ENCODE results near the gene TWSG1.
"Not testable (repeated sequence)": the region's sequence is repeated elsewhere in the genome, so short reads cannot be mapped to it uniquely, and the experiment has no call there.

TWSG1 gene

DNA sequence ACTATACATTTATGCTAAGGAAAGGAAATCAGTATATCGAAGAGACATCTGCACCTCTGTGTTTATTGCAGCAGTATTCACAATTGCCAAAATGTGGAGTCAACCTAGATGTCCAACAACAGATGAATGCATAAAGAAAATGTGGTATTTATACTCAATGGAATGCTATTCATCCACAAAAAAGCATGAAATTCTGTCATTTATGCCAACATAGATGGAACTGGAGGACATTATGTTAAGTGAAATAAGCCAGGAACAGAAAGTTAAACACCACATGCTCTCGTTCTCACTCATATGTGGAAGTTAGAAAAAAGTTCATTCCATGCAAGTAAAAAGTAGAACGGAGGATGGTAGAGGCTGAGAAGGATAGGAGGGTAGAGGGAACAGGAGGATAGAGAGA lies 59.5 kb downstream of the TWSG1 start:
- DNase-seq, result no peak

DNA sequence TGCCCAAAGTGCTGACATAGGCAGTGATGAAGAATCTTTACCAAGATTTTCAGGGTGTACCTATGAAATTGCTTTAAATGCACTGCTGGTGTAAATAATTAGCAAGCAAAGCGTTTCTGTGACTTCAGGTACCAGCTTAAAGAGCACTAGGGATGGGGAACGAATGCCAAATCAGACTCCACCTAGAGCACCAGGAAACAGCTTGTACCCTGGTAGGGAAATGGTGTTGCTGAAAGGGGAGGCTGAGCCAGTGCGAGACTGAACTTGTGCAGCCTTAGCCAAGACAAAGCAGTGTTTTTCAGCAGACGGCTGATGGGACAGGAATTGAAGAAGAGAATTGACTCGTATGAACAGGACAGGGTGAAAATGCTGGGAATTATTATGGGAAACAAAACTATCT lies 65.6 kb downstream of the TWSG1 start:
- no peak for DNase-seq

DNA sequence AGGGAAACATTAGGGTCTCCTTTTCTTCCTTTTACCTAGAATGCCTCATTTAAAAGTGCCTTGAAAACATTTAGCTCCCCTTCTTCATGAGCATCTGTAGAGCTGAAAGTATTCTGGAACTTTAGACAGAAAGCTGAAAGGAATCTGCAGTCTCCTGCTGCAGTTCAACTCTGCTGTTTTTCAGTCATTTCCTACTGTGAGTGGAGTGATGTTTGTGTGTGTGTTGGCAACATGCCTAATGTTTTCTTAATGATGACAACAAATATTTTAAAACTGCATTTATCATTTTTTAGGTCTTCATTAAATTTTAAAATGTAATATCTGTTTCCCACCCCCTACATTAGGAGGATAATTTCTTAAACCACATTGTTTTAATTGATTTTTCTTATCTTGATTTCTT lies 66.6 kb downstream of the TWSG1 start:
- DNase-seq, result no peak

DNA sequence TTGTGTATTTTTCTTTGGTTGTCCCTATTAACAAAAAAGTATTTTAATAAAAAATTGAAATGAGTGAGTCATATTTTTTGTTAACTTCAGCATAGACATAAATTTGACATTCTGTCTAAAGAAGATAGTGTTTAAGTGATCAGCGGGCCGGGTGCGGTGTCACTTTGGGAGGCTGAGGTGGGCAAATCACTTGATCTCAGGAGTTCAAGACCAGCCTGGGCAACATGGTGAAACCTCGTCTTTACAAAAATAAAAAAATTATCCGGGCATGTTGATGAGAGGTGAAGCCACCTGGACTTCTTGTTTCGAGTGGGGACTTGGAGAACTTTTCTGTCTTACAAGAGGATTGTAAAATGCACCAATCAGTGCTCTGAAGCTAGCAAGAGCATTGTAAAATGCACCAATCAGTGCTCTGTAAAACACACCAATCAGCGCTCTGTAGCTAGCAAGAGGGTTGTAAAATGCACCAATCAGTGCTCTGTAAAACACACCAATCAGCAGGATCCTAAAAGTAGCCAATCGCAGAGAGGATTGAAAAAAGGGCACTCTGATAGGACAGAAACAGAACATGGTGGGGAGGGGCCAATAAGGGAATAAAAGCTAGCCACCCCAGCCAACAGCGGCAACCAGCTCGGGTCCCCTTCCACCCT lies 67.9 kb downstream of the TWSG1 start:
- not testable (repeated sequence) for DNase-seq

DNA sequence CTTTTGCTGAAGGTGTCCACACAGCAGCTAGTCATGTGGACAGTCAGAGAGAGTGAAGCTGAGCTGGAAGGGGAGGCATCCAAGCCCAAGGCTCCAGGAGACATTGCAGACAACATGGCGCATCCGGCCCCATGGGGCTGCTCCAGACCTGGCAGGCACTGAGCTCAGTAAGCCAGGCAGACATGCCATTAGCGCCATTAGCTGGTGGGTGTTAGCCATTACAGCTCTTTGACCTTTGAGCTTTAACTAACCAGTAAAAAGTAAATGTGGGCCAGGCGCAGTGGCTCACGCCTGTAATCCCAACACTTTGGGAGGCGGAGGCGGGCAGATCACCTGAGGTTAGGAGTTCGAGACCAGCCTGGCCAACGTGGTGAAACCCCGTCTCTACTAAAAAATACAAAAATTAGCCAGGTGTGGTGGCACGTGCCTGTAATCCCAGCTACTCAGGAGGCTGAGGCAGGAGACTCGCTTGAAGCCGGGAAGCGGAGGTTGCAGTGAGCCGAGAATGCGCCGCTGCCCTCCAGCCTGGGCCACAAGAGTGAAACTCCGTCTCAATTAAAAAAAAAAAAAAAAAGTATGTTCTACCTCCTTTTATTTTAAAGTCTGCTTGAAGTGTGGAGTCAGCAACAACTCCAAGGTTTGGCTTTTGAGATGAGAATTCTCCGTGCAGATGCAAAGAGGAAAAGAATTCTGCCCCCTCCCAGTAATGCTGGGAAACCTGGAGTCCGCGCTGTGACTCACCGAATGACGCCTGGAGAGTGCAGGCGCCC lies 69.4 kb downstream of the TWSG1 start:
- DNase-seq, result peak; percentile 14

DNA sequence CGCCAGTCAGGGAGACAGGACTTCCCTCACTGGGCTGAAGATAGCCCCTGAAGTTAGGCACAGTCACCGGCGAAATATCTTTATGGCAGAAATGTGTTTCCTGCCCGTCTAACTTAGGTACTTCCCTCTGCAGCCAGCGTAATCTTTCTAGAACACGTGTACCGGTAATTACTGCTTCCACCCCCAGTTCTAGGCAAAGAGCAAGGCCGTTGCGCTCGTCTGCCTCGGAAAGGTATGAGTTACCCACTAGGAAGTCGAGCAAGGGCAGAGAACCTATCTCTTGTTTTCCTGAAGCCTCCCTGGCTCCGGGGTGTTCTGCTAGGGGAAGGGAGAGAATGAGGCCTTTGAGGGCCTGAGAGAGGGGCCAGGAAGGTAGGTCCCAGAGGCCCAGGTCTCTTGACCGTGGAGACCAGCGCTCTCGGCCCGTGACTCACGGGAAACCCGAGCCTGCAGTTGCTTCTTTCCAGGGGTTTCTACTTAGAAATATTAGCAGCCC lies 70.0 kb downstream of the TWSG1 start:
- DNase-seq, result peak; percentile 21

DNA sequence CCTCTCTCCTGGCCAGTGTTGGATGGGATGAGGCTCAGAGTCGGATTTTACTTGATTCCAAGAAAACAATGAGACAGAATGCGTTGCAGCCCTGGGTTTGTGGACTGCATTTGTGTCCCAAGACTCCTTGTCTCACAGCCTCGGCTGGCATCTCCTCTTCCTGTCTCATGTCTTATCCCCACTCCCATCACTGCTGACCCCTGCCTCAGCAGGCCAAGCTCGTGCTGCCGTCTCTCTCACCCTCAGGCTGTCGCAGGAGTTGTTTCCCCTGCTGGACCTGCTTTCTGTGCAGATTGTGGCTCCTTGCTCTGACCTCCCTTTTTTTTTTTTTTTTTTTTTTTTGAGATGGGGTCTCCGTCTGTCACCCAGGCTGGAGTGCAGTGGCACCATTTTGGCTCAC lies 70.6 kb downstream of the TWSG1 start:
- DNase-seq, result no peak

DNA sequence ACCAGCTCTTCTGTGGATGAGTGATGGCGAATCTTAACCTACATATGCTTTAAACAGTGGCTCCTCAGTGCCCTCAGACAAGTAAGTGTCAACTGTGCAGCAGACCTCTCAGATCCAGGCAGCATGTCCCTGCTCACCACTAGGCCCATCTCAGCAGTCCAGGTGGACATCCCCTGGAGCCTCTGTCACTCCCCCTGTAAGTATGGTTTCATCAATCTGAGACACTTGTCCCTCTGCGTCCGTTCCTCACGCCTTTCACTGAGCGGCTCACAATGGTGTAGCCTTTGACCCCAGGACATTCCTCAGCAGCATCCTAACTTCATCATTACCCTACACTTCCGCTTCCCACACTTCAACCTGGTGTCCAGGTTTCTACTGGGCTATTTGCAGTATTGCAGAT lies 71.4 kb downstream of the TWSG1 start:
- no peak for DNase-seq

DNA sequence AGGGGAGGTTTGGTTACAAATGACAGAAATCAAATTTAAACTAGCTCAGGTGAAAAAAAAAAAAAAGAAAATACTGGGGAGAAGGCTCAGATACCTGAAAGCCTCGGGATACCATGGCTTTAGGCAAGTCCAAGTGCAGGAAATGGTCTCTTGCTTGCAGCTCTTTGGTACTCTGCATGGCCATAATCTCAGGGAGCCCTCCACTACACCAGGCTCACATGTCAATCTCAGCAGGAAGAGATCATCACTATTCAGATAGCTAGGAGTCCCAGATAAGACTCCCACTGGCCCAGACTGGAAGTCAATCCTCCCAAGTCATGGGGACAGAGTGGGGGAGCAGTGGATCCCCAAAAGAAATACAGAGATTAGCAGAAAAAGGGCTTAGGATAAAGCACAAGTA lies 75.9 kb downstream of the TWSG1 start:
- DNase-seq, result no peak

DNA sequence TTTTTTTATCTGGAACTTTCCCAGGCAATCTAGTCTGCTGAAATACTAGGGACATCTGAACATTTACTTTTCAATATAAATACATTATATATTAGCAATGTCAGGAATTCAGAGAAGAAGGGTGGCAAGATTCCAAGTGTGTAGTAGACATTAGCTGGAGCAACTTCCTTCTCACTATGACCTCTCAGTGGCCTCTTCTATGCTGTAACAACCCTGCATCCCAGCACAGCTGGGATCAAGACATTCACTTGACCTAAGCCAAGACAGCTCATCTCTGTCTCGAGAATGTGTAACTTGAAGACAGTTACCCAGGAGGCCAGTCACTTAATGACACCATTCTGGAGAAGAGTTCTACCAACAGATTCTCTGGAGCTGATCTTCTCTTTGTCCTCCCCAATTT lies 79.0 kb downstream of the TWSG1 start:
- no peak for DNase-seq

DNA sequence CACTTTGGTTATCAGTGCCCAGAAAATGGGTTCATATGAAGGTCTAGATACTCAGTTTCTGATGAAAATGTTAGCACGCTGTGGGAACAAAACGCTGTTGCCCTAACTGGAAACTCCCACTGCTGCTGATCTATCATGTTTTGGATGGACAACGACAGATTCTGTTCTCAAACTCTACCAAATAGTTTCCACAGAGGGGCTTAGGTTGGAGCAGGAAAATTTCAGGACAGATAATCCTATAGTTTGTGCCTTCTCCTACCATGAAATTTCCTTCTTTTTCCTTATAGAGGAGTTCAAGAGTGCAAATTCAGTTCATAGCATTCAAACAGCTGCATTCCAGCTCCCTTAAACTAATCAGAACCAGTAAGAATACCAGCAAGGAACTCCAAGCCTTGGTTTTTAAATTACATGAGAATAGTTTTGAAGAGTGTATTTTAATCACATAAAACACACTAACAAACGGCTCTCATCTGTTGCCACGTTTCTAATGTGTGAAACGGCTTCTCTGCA lies 82.0 kb downstream of the TWSG1 start:
- no peak for DNase-seq

DNA sequence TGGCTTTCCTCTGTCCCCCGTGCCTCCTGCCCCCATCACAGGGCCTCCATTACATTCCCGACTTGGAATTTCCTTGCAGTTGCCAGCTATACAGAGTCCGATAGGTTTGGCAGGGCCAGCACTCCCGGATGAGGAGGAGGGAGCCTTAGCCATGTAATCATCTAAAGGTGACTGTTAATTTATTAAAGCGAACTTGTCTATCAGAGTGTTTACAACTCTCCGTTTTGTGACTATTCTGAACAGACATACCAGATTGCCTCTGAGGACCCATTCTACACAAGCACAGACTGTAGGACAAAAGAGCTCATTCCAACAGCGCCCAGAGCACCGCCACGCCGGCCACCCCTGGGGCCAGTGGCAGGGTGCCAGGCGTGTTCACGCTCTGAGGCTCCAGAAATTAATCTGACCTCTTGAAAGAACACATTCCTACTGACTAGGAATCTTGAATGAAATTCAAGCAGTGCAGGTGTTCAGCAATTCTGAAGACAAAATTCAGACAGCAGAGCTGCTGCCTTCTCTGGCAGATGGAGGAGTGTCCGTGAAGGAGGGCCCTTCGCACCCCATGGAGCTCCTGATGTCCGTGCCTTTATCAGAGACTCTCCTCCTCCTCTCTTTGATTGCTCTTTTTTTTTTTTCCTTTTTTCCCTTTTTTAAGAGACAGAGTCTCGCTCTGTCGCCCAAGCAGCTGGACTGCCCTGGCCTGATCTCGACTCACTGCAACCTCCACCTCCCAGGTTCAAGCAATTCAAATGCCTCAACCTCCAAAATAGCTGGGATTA lies 82.7 kb downstream of the TWSG1 start:
- no peak for DNase-seq

DNA sequence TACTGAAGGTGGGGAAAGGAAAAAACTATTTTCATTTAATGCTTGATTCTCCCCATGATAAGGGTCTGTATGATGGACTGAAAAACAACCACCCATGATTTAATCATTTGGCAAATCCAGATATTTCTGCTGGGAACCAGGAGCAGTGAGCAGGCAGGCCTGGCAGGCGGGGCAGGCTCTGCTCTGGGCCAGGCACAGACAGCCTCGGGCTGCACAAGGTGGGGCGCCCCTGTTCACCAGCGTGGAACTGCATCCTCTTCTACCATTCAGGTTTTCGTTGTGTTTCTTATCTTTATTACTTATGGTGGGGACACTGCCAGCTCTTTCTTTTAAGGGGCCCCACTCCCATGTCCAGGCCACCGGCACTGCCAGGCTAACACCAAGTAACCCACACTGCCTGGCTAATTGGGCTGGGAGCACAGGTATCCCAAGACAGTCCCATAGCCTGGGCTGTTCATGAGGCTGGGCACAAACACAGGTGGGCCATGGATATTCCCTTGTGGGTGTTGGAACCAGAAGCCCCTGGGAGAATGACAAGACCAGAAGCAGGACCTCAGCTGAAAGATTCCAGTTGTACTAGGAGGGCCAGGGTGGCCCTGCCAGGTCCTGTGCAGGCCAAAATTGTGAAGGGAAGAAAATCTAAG lies 83.6 kb downstream of the TWSG1 start:
- no peak for DNase-seq

DNA sequence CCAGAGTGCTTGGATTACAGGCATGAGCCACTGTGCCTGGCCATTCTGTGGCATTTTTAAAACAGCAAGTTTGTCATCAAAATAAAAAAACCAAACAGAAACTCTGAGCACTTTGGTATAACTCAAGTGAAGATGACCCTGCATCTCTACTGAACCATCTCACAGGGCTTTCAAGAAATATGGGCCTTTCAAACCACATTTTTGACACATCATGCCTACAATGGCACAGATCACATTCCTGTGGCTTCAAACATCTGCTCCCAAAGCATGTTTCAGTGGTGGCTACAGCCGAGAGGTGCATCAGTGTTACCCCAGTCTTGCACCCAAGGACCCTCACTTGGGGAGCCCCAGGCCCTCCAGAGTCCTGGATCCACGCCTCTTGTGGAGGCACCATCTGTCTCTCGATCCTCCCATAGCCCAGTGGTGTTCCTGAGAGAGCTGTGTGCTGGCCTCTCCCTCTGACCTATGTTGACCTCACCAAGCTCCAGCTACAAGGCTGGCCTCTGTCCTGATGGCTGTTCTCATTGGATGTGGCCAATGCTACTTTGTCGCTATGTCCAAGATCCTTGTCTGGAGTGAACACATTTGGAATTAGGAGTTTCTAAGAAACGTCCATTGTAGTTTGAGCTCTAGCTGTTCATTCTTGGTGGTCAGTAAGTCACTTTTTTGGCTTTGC lies 85.5 kb downstream of the TWSG1 start:
- DNase-seq, result no peak

DNA sequence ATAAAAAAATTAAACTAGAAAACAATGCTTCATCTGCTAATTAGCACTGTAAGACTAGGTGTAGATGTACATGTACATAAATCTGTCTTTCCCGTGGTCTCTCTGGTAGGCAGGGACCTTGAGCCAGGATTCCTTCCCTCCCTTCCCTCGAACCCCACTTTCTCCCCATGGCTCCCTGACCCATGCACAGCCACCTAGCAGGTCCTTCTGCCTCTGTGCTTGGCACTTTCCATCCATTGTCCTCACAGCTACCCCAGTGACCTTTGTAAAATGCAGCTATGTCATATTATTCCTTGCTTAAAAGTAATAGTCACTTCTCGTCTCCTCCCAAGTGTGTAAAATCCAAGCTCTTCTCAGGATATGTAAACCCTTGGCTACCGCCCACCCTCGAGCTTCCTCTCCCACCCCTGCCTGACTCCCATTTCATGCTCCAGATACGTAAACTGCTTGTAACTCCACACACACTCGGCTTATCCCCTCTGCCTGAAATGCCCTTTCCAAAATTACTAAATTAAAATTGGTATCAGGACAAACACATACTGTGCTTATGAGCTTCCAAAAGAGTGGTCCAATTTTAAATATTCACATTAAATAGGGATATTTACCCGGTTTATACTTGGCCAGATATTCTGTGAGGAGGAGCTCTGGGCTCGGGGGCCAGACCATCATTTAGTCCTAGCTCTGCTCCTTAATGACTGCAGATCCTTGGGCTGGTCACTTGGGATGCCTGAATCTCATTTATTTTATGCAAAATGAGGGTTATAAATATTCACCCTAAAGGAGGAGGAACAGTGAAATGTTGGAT lies 86.7 kb downstream of the TWSG1 start:
- no peak for DNase-seq

DNA sequence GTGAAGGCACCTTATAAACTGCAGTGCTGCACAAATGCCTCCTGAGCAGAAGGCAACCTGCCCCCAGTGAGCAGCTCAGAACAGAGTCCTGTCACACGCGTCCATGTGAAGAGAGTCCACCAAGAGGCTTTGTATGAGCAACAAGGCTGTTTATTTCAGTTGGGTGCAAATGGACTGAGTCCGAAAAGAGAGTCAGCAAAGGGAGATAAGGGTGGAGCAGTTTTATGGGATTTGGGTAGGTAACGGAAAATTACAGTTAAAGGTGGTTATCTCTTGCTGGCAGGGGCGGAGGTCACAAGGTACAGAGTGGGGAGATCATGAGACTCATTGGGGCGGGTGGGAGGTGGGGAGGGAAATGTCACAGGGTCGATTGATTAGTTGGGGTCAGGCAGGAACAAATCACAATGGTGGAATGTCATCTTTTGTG lies 87.3 kb downstream of the TWSG1 start:
- DNase-seq, result no peak

DNA sequence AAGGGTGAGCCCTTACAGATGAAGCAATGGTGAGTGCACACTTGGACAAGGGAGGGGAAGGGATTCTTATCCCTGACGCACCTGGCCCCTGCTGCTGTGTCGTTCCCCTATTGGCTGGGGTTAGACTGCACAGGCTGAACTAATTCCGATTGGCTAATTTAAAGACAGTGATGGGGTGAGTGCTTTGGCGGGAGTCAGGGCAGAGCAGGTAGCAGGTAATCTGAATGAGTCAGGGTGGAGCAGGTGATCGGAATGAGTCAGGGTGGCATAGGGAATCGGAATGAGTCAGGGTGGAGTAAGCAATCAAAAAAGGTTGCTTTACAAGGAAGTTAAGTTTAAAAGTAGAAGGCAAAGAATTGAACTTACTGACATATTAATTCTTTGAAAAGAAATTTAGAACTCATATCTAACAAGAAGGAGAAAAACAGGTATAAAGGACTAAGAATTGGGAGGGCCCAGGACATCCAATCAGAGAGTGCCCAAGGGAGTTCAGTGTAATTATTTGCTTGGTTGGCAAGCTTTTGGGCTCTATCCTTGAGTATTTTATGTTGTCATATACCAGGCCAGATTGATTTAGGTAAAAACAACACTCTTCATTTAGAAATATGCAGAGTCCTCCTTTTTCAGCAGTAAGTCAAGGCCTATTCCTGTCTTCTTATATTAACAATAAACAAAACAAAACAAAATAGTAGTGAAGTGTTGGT lies 88.4 kb downstream of the TWSG1 start:
- DNase-seq, result no peak

DNA sequence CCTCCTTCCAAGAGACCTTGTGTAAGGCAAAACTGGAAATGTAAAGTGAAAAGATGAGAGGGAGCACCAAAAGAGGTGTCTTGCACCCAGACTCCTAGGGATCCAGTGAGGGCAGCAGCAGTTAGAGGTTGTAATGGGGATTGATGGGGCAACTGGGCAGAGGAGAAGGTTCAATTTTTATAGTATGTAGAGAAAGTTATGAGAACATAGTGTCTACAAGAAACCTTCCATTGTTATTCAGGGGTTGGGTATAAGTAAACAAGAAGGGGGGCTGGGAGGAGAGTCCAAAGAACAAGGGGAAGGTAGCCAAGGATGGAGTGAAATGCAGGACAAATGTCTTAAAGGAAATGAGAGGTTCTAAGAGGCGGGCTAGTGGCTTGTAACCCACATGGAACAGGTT lies 89.1 kb downstream of the TWSG1 start:
- not testable (repeated sequence) for DNase-seq

DNA sequence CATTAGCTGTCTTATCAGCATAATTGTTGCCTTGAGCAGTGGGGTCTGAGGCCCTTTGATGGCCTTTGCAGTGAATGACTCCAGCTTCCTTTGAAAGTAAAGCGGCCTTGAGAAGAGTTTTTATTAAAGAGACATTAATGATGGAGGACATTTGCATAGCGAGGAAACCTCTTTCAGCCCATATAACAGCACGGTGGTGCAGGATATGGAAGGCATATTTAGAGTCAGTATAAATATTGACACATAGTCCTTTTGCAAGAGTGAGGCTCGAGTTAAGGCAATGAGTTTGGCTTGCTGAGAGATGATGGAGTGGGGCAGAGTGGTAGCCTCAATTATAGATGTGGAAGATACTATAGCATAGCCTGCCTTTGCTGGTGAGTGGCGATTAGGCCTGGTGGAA lies 89.7 kb downstream of the TWSG1 start:
- not testable (repeated sequence) for DNase-seq

DNA sequence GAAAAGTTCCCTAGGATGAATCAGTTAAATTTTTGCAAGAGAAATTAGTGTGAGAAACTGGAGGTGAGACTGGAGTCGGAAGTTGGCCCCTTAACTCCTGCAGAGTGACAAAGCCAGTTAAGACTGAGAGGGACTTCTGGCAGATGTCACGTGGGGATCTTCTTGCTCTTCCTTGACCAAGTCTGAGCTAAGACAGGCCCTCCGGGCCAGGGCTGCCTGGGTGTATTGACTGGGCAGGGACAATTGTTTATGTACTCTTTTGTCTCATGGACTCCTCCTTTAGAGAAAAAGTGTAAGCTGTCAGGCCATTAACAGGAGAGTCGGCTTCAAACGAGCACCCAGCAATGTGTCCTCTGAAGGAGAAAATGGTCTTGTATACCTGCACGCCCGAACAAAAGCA lies 92.2 kb downstream of the TWSG1 start:
- DNase-seq, result no peak

DNA sequence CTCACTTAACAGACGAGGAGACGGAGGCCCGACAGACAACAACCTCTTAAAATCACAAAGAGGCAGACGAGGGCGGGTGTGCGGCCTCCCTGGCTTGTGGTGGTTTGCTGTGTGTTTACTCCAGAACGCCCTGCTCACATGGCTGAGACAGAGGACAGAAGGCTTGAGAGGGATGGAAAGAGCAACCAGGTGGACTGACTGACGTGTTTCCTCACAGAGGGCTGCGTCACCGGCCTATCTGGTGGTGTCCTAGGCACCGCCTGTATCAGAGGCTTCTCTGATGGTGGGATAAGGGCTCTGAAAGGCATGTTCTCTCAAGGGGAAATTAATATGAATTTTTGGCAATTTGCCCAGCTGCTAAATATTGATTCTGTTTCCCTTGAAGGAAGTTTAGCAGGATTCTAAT lies 93.7 kb downstream of the TWSG1 start:
- DNase-seq, result no peak
